ENCODE results near the gene TSC22D2.
"Not testable (repeated sequence)": the region's sequence is repeated elsewhere in the genome, so short reads cannot be mapped to it uniquely, and the experiment has no call there.

The TSC22D2 gene

GRCh38 chr3:150447631-150448465 lies 39.8 kb downstream of the TSC22D2 start:
- no peak for DNase-seq (ENCODE audit: low read depth in 2 of 2)

- DNase-seq (ENCODE audit: low read depth in 2 of 2), result peak; percentile 63 to 67
Measured at GRCh38 chr3:150449169-150449721, 41.1 kb downstream of the TSC22D2 start.

- DNase-seq (ENCODE audit: low read depth in 2 of 2), result no peak
Measured at GRCh38 chr3:150450916-150451315, 42.8 kb downstream of the TSC22D2 start.

- DNase-seq (ENCODE audit: low read depth in 2 of 2), result no peak
Measured at GRCh38 chr3:150451329-150452048, 43.4 kb downstream of the TSC22D2 start.

GRCh38 chr3:150453353-150453752 lies 45.3 kb downstream of the TSC22D2 start:
- DNase-seq (ENCODE audit: low read depth in 2 of 2), result no peak

- DNase-seq (ENCODE audit: low read depth in 2 of 2), result no peak
Measured at GRCh38 chr3:150454085-150454484, 46.0 kb downstream of the TSC22D2 start.

GRCh38 chr3:150454622-150455021 lies 46.5 kb downstream of the TSC22D2 start:
- no peak for DNase-seq (ENCODE audit: low read depth in 2 of 2)

GRCh38 chr3:150455341-150455740 lies 47.2 kb downstream of the TSC22D2 start:
- DNase-seq (ENCODE audit: low read depth in 2 of 2), result no peak

GRCh38 chr3:150458001-150458400 lies 49.9 kb downstream of the TSC22D2 start:
- no peak for DNase-seq (ENCODE audit: low read depth in 2 of 2)

- DNase-seq (ENCODE audit: low read depth in 2 of 2), result no peak
Measured at GRCh38 chr3:150460484-150460883, 52.4 kb downstream of the TSC22D2 start.

GRCh38 chr3:150461399-150461798 lies 53.3 kb downstream of the TSC22D2 start:
- DNase-seq (ENCODE audit: low read depth in 2 of 2), result no peak

GRCh38 chr3:150462108-150462507 lies 54.0 kb downstream of the TSC22D2 start:
- DNase-seq (ENCODE audit: low read depth in 2 of 2), result no peak

GRCh38 chr3:150464684-150465083 lies 56.6 kb downstream of the TSC22D2 start:
- no peak for DNase-seq (ENCODE audit: low read depth in 2 of 2)

GRCh38 chr3:150467381-150467780 lies 59.3 kb downstream of the TSC22D2 start:
- no peak for DNase-seq (ENCODE audit: low read depth in 2 of 2)

- DNase-seq (ENCODE audit: low read depth in 2 of 2), result peak; percentile 95 to 96
Measured at GRCh38 chr3:150469031-150469930, 61.2 kb downstream of the TSC22D2 start.

- DNase-seq (ENCODE audit: low read depth in 2 of 2), result no peak
Measured at GRCh38 chr3:150469931-150470740, 62.0 kb downstream of the TSC22D2 start.

GRCh38 chr3:150472421-150472820 lies 64.3 kb downstream of the TSC22D2 start:
- DNase-seq (ENCODE audit: low read depth in 2 of 2), result no peak

- DNase-seq (ENCODE audit: low read depth in 2 of 2), result not testable (repeated sequence)
Measured at GRCh38 chr3:150473161-150473560, 65.1 kb downstream of the TSC22D2 start.

GRCh38 chr3:150479370-150479769 lies 71.3 kb downstream of the TSC22D2 start:
- no peak for DNase-seq (ENCODE audit: low read depth in 2 of 2)

GRCh38 chr3:150480877-150481276 lies 72.8 kb downstream of the TSC22D2 start:
- DNase-seq (ENCODE audit: low read depth in 2 of 2), result no peak

GRCh38 chr3:150483226-150483625 lies 75.1 kb downstream of the TSC22D2 start:
- DNase-seq (ENCODE audit: low read depth in 2 of 2), result peak; percentile 33 to 35

Measured in fibroblast of skin of left biceps (primary cell).